Measurements from ENCODE around the gene THAP2.

THAP2 gene

GRCh38 chr12:71663561-71664410, at the start of gene THAP2, which contains the start of gene ZFC3H1:
Gene THAP2 (plus strand): TSS chr12:71664301. CDS start chr12:71664510, 209 bp downstream.
Gene ZFC3H1 (minus strand): TSS chr12:71663848. CDS start chr12:71663610, 238 bp downstream.
- peak; percentile 83 to 87 for DNase-seq

DNA sequence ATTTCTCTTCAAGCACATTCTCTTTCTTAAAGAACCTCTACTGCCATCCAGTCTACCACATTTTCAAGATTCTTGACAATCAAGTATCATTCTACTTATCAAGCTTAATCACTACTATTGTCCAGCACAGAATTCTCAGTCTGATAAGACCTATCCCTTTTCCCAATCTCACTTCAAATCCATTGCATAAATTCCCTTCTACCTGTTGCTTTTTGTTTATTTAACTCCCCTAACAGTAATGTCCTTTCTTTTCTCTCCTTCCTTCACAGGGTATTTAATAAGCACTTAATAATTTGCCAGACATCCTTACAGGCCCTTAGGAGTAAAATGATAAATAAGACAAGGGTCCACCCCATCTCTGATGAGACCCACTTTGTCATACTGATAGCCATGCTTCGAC, 42.2 kb upstream of the THAP2 start:
- no peak for DNase-seq

DNA sequence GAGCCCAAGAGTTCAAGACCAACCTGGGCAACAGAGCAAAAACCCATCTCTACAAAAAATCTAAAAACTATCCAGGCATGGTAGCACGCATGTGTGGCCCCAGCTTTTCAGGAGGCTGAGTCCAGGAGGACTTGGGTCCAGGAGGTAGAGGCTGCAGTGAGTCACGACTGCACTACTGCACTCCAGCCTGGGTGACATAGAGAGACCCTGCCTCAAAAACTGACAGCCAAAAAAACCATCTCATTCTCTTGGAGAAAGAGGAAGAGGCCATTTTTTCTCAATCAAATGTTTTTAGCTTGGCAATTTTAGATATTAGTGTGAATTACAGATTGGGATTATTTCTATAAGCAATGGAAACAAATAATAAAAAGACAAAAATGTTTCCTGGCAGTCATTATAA, 38.6 kb upstream of the THAP2 start:
- no peak for DNase-seq

GRCh38 chr12:71626098-71626497, 38.0 kb upstream of the THAP2 start:
- no peak for DNase-seq

DNA sequence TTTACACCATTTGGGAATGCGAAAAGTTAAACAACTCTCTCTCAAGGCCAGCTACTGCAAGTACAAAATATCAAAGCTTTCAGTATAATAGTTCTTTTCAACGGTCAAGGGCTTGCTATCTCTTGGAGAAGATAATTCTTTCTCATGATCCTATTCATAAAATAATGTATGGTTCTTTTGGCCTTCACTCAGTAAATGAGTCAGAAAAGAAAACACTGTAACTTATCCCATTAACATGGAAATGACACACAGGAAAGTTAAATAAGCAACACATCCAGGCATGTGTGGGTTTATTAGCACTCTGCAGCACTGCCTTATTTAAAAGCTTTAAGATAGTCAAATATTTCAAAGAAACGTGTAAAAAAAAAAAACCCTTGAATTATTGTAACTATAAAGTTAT, 37.3 kb upstream of the THAP2 start:
- no peak for DNase-seq

- no peak for DNase-seq
Measured at GRCh38 chr12:71627438-71628002, 36.6 kb upstream of the THAP2 start.

DNA sequence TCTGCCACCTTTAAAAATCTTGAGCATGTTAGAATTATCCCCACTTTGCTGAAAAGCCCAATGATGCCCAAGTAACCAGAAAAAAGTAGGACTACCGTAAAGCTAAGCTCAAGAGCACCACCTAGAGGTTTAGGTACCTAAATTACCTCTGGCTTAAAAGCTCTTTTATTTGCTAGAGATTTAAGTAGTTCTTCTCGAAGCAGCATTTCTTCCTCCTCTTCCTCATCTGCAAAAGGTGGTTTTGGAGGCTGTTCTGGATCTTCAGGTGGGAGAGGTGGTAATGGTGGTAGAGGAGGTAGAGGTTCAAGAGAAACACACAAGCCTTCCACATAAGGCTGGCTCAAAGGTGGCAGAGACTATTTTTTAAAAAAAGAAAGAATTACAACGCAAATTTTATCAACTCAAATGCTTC, 27.4 kb upstream of the THAP2 start:
- DNase-seq: no peak

DNA sequence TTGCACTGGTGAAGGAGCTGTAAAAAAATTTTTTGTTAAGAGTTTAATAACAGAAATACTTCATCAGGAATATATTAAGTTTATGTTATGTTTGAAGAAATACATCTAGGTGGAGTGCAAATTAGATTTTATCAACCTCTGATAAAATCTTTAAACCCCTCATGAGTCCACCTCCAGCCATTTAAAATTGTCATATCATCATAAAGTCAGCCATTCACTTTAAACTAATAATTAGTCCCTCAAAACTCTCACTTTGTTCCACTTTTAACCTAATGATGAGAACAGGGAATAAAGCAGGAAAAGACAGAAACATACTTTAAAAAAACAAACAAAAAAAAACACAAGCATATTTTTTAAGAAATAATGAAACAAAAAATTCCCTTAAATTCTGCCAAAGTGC, 25.6 kb upstream of the THAP2 start:
- DNase-seq: no peak

DNA sequence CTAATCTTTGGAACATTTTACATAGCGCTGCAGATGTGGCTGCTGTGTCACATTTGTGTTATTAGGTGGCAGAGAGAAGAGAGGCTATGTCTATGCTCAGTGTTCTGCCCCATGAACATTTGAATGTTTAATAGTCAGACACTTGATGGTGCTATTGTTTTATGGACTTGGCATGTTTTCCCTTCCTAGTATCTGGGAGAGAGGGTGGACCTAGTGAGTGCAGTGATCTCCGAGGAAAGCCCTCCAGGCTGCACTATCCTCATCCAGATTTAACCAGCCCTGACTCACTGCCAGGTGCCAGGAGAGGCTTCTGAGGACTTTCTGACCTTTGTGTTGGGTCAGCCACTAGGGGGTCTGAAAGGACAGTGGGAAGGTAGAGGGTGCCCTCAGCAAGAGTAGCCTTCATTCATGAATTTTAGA, 24.8 kb upstream of the THAP2 start:
- DNase-seq: no peak

DNA sequence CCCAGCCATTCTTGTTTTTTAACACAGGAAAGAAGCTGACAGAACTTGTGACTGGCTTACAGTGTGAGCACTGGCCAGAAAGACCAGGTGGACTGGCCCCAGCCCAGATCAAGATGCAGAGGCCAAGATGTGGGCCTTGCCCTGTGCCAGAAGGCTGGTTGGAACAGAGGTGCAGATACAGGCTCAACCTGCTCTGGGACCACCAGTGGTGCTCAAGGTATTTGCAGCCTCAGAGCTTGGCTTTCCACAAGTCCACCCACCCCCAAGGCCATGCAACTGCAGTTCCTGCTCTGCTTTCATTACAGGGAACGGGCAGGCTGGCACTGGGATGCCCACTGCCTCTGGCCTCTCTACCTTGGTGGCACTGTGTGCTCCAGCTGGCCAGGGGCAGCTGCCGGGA, 23.8 kb upstream of the THAP2 start:
- no peak for DNase-seq

DNA sequence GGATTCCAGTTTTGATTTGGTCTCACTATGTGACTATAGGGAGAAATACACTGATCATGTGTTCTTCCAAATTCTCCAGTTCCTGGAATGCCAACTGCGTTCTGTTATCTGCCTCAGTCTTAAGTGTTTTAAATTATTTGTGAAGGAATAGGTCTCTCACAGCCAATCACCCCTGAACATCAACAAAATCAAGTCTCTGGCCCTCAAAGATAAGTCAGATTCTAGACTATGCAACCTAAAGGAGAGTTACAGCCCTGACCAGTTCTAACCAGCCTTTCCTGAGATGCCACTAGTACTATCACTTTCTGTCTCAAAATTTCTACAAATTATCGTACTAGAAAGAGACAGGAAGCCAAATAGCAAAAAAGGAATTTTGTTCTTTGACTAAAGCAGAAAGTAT, 22.7 kb upstream of the THAP2 start:
- no peak for DNase-seq

- no peak for DNase-seq
Measured at GRCh38 chr12:71642264-71642663, 21.8 kb upstream of the THAP2 start.

GRCh38 chr12:71645268-71645667, 18.8 kb upstream of the THAP2 start:
- no peak for DNase-seq

DNA sequence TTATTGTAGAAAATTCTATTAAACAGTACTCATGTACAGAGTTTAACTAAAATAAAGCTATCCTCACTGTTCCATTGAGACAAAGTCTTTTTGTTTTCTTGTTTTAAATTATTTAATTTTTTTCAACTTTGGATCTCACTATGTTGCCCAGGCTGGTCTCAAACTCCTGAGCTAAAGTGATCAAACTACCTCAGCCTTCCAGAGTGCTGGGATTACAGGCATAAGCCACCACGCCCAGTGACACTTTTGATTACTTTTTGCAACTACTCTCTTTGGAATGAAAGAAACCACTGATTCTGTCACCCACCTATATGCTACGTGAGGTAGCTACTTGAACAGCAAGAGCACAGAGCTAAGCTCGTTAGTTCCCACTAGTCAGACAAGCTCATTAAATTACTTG, 17.6 kb upstream of the THAP2 start:
- no peak for DNase-seq

GRCh38 chr12:71648537-71648936, 15.6 kb upstream of the THAP2 start:
- DNase-seq: no peak

GRCh38 chr12:71649401-71649800, 14.7 kb upstream of the THAP2 start:
- DNase-seq: no peak

- DNase-seq: no peak
Measured at GRCh38 chr12:71652656-71653055, 11.4 kb upstream of the THAP2 start.

GRCh38 chr12:71653137-71653536, 11.0 kb upstream of the THAP2 start:
- DNase-seq: no peak

DNA sequence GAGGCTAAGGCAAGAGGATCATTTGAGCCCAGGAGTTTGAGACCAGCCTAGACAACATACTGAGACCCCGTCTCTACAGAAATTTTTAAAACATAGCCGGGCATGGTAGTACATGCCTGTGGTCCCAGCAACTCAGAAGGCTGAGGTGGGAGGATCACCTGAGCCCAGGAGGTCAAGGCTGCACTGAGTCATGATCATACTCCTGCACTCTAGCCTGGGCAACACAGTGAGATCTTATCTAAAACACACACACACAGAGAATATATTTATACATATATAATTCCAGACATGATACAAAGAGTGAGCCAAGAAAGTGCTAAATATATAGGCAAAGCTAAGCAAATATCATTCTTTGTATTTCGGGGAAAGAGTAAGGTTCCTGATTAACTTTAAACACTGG, 9.9 kb upstream of the THAP2 start:
- no peak for DNase-seq

GRCh38 chr12:71655495-71655894, 8.6 kb upstream of the THAP2 start:
- no peak for DNase-seq

DNA sequence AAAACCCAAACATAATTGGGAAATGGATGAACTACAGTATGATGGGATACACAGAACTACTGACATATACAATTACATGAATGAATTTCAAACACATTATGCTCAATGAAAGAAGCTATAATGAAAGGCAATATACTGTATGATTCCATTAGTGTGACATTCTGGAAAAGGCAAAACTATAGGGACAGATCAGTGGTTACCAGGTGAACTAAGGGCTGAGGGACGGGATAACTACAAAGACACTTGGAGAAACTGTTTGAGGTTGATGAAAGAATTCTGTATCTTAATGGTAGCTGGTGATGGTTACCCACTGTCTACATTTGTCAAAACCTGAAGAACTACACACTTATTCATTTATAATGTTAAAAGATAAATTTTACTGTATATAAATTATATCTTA, 8.2 kb upstream of the THAP2 start:
- DNase-seq: no peak

GRCh38 chr12:71656740-71657139, 7.4 kb upstream of the THAP2 start:
- no peak for DNase-seq

- DNase-seq: no peak
Measured at GRCh38 chr12:71661977-71662530, 2.0 kb upstream of the THAP2 start.

- peak; percentile 74 to 77 for DNase-seq
Measured at GRCh38 chr12:71662849-71663560, 1.1 kb upstream of the THAP2 start.
